Retinal pigment epithelial cell (primary cell): ENCODE data around the gene RHPN2.
A peak's percentile ranks its signal among the peaks of the same experiment; 100 is the strongest.

Experiments
- DNase-seq: peaks from one replicate; pipeline ENCODE4 v3.0.0-alpha.2; 2010; ENCODE audit warnings: low read depth
- H3K4me3 ChIP-seq: 2 replicates; pipeline ENCODE4 v1.5.1; 2011; ENCODE audit warnings: mild to moderate bottlenecking, low read length, control low read depth, moderate library complexity
- CTCF ChIP-seq: conservative IDR thresholded peaks from 2 replicates; pipeline ENCODE4 v1.5.1; 2011; ENCODE audit warnings: low read depth, low read length, control low read depth, inconsistent platforms

RHPN2 gene

GRCh38 chr19:33066543-33066942 lies 1.9 kb upstream of the RHPN2 start:
- DNase-seq = no peak
- TF ChIP-seq CTCF = no peak
- no peak overlapping the region for H3K4me3 ChIP-seq

GRCh38 chr19:33064458-33064791 lies 263 bp downstream of the RHPN2 start:
- DNase-seq = no peak
- H3K4me3 ChIP-seq = peak overlapping the region; percentile 70
- no peak for TF ChIP-seq CTCF

GRCh38 chr19:33063753-33064457 lies 783 bp downstream of the RHPN2 start:
- H3K4me3 ChIP-seq = peak overlapping the region; percentile 70
- TF ChIP-seq CTCF = no peak
- no peak for DNase-seq

GRCh38 chr19:33063356-33063752 lies 1.3 kb downstream of the RHPN2 start:
- TF ChIP-seq CTCF = no peak
- H3K4me3 ChIP-seq = peak overlapping the region; percentile 70
- DNase-seq = no peak

- TF ChIP-seq CTCF = no peak
- peak overlapping the region; percentile 70 for H3K4me3 ChIP-seq
Observed at GRCh38 chr19:33062902-33063301, 1.8 kb downstream of the RHPN2 start.

GRCh38 chr19:33060586-33060985 lies 4.1 kb downstream of the RHPN2 start:
- no peak for TF ChIP-seq CTCF
- no peak overlapping the region for H3K4me3 ChIP-seq
- DNase-seq = no peak

More at GRCh38 chr19:33062902-33063301, 1.8 kb downstream of the RHPN2 start:
- DNase-seq = no peak

- no peak overlapping the region for H3K4me3 ChIP-seq
- TF ChIP-seq CTCF = no peak
- DNase-seq = no peak
Observed at GRCh38 chr19:33055718-33056117, 9.0 kb downstream of the RHPN2 start.
